Mesothelial cell of epicardium (in vitro differentiated cells): ENCODE data around the gene ABHD13. TPM values are rescaled to one million over a fixed set of nuclear protein-coding genes. Genes with fewer than 3 reads are reported as not detected.
"Not testable (repeated sequence)": the region's sequence is repeated elsewhere in the genome, so short reads cannot be mapped to it uniquely, and the experiment has no call there.

Experiments
- DNase-seq, 2 experiments: peaks; one replicate each; pipeline ENCODE4 v3.0.0; 2021; ENCODE audit warnings: low spot score in 2 of 2; ENCODE audit not compliant: unreplicated experiment in 2 of 2
- H3K27ac Mint-ChIP-seq: 2 replicates; pipeline ENCODE4 v1.8.0; 2021; ENCODE audit warnings: mixed read lengths
- H3K27me3 Mint-ChIP-seq: 2 replicates; pipeline ENCODE4 v1.8.0; 2021; ENCODE audit warnings: low read depth, mixed read lengths
- H3K36me3 Mint-ChIP-seq: 2 replicates; pipeline ENCODE4 v1.8.0; 2021; ENCODE audit warnings: mixed read lengths
- H3K4me1 Mint-ChIP-seq: 2 replicates; pipeline ENCODE4 v1.8.0; 2021; ENCODE audit warnings: mixed read lengths
- H3K4me3 Mint-ChIP-seq: 2 replicates; pipeline ENCODE4 v1.8.0; 2021; ENCODE audit warnings: mild to moderate bottlenecking, moderate library complexity, mixed read lengths
- H3K9me3 Mint-ChIP-seq: 2 replicates; pipeline ENCODE4 v1.8.0; 2021; ENCODE audit warnings: mixed read lengths
- total RNA-seq: library from RNA; stranded (reverse); gene quantifications from 3 replicates; pipeline ENCODE4 v1.2.1, GENCODE V29; 2021
- TF ChIP-seq, protein P1 (sequence below): fragments of 200-600 bp; sonication (generic); IDR thresholded peaks from one replicate; pipeline ENCODE4 v1.5.0; 2021; ENCODE audit warnings: antibody characterized with exemption; ENCODE audit not compliant: unreplicated experiment

ABHD13 gene
- total RNA-seq, 1 donor from 2014 or later: 10.3 TPM

- TF ChIP-seq, protein P1, sequence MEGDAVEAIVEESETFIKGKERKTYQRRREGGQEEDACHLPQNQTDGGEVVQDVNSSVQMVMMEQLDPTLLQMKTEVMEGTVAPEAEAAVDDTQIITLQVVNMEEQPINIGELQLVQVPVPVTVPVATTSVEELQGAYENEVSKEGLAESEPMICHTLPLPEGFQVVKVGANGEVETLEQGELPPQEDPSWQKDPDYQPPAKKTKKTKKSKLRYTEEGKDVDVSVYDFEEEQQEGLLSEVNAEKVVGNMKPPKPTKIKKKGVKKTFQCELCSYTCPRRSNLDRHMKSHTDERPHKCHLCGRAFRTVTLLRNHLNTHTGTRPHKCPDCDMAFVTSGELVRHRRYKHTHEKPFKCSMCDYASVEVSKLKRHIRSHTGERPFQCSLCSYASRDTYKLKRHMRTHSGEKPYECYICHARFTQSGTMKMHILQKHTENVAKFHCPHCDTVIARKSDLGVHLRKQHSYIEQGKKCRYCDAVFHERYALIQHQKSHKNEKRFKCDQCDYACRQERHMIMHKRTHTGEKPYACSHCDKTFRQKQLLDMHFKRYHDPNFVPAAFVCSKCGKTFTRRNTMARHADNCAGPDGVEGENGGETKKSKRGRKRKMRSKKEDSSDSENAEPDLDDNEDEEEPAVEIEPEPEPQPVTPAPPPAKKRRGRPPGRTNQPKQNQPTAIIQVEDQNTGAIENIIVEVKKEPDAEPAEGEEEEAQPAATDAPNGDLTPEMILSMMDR: no peak
- DNase-seq: no peak
- Mint-ChIP-seq H3K4me1 (no peaks in the 10 kb centered on the region), H3K27me3 (no peaks in the 10 kb centered on the region), H3K9me3 (peaks cover 13% of the 10 kb centered on the region), H3K27ac (no peak overlapping the region), H3K36me3 (peaks cover 7% of the 10 kb centered on the region), H3K4me3 (no peak overlapping the region)
Observed at GRCh38 chr13:108257248-108257647, 39.1 kb downstream of the ABHD13 start.

DNA sequence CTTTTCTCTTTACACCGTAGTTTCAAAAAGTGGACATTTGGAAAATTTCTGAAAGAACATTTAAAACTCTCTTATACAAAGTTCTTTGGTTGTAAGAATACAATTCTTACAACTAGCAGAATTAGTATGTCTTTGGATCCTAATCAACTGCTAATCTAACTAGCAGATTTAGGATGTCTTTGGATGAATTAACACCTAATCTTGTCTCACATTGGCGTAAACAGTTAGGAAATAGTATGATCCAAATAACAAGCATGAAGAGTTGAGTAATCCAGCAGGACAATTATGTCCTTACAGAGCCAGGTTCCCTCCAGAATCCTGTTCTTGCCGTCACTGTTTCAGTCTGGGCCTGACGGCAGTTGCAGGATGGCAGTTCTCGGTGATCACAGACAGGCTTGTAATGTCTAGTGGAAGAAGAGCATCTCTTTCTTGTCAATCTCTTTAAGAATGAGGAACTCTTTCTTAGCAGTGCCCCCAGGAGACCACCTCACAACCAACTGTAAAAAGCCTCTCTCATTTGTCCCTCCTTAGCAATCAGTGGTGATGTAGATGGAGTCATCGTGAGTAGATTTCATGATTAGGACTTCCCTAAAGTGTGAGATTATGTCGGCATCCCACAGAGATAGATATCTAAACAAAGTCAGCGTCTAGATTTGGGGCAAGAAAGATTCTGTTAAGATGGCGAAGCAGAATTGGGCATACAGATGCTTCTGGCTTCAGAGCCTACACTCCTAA, 45.6 kb downstream of the ABHD13 start:
- no peaks in the 10 kb centered on the region for H3K36me3 Mint-ChIP-seq
- TF ChIP-seq, protein P1: no peak
- H3K9me3 Mint-ChIP-seq: no peaks in the 10 kb centered on the region
- no peaks in the 10 kb centered on the region for H3K27me3 Mint-ChIP-seq
- no peak overlapping the region for H3K27ac Mint-ChIP-seq
- H3K4me3 Mint-ChIP-seq: no peak overlapping the region
- DNase-seq: no peak
- no peaks in the 10 kb centered on the region for H3K4me1 Mint-ChIP-seq

DNA sequence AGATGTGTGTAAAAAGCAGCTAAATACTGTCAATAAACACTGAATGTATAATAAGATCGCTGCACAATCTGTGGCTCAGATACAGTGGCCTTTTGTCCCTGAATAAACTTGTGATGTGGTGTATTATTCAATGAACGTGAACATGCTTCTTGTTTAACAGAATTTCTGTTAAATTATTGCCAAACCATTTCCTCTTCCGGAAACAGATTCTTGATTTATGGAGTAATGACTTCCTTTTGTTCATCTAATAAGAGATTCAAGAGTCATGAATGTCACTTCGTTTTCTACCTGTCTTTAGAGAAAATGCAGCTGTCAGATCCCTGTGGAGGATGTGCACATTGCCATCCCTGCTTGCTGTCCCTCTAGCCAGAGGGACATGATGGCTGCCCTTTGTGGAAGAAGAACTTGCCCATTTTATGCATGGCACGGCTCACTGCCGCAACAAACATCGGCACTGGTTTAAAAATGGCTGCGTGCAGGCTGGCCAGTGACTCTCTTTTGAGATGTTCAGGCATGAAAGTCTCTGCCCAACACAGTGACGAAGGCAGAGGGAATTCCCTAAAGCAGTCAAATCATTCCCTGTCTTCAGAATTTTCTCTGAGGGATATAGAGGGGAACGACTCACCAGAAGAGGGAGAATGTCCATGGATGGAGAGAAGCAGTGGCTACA, 48.3 kb downstream of the ABHD13 start:
- Mint-ChIP-seq H3K4me3 (no peak overlapping the region), H3K27me3 (no peaks in the 10 kb centered on the region), H3K9me3 (no peaks in the 10 kb centered on the region), H3K4me1 (peaks cover 18% of the 10 kb centered on the region), H3K27ac (no peak overlapping the region), H3K36me3 (no peaks in the 10 kb centered on the region)
- TF ChIP-seq, protein P1: no peak
- DNase-seq: no peak

DNA sequence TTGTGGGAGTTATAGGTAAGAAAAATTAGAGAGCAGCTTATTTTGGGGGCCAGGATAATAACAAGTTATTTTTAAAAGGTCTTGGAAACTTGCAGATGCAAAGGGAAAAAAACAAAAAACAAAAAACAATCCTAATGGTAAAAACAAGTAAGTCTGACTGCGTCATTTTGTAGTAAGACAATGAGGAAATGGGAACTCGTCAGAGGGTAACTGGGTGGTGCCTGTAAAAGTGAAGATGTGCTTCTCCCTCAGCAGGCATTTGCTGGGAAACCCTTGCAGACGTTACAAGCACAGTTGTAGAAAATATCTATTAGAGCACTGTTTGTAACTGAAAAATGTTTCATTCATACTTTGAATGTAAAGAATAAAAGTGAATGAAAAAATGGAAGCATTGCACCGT, 49.2 kb downstream of the ABHD13 start:
- Mint-ChIP-seq H3K27me3 (no peaks in the 10 kb centered on the region), H3K4me3 (no peak overlapping the region), H3K9me3 (no peaks in the 10 kb centered on the region), H3K27ac (no peak overlapping the region), H3K4me1 (peaks cover 18% of the 10 kb centered on the region), H3K36me3 (no peaks in the 10 kb centered on the region)
- DNase-seq: no peak
- TF ChIP-seq, protein P1: no peak

DNA sequence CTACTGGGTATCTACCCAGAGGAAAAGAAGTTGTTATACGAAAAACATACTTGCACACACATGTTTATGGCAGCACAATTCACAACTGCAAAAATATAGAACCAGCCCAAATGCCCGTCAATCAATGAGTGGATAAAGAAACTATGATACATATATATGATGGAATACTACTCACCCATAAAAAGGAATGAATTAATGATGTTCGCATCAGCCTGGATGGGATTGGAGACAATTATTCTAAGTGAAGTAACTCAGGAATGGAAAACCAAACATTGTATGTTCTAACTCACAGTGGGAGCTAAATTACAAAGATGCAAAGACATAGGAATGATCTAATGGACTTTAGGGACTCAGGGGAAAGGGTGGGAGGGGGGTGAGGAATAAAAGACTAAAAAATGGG, 49.7 kb downstream of the ABHD13 start:
- H3K4me3 Mint-ChIP-seq, H3K27ac Mint-ChIP-seq, H3K36me3 Mint-ChIP-seq, H3K27me3 Mint-ChIP-seq, H3K9me3 Mint-ChIP-seq, DNase-seq: not testable (repeated sequence)
- peaks cover 18% of the 10 kb centered on the region for H3K4me1 Mint-ChIP-seq

- Mint-ChIP-seq H3K27me3 (no peaks in the 10 kb centered on the region), H3K4me1 (peaks cover 18% of the 10 kb centered on the region), H3K4me3 (no peak overlapping the region), H3K9me3 (no peaks in the 10 kb centered on the region), H3K36me3 (no peaks in the 10 kb centered on the region), H3K27ac (no peak overlapping the region)
- TF ChIP-seq, protein P1: no peak
- DNase-seq: no peak
Observed at GRCh38 chr13:108268466-108269112, 50.4 kb downstream of the ABHD13 start.
